SK-N-MC (cell line): ENCODE data around the gene KCNMA1.

Experiments
- DNase-seq: peaks from one replicate; pipeline ENCODE4 v3.0.0-alpha.2; 2011; ENCODE audit warnings: low read depth, low spot score
- H3K27ac ChIP-seq: fragments of 200-600 bp; sonication (generic); 2 replicates; pipeline ENCODE4 v1.5.1; 2016; ENCODE audit warnings: mixed run types
- H3K36me3 ChIP-seq: fragments of 200-600 bp; sonication (generic); 2 replicates; pipeline ENCODE4 v1.6.1; 2017; ENCODE audit warnings: antibody characterized with exemption, low read length, mixed read lengths; ENCODE audit not compliant: insufficient read depth
- H3K4me3 ChIP-seq: fragments of 200-600 bp; sonication (generic); 2 replicates; pipeline ENCODE4 v1.5.1; 2016
- H3K9ac ChIP-seq: fragments of 200-600 bp; sonication (generic); 2 replicates; pipeline ENCODE4 v1.8.0; 2017; ENCODE audit warnings: mixed run types, mixed read lengths; ENCODE audit not compliant: insufficient read length
- H3K9me3 ChIP-seq: fragments of 200-600 bp; sonication (generic); 2 replicates; pipeline ENCODE4 v1.6.1; 2017; ENCODE audit warnings: low read depth, mild to moderate bottlenecking, antibody characterized with exemption, low read length, moderate library complexity, mixed read lengths
- EZH2 ChIP-seq: fragments of 200-600 bp; sonication (generic); IDR thresholded peaks from one replicate; pipeline ENCODE4 v1.6.1; 2017; ENCODE audit warnings: antibody characterized with exemption
- FOXP2 ChIP-seq: optimal IDR thresholded peaks from 2 replicates; pipeline ENCODE3; 2011; ENCODE audit warnings: mild to moderate bottlenecking, moderate library complexity; ENCODE audit not compliant: insufficient read depth; ENCODE audit errors: extremely low read length, control extremely low read depth
- POLR2AphosphoS5 ChIP-seq: IDR thresholded peaks from 2 replicates; pipeline ENCODE4 v1.6.1; 2012; ENCODE audit warnings: mild to moderate bottlenecking, low read depth, low read length, borderline replicate concordance

KCNMA1 gene

GRCh38 chr10:77571490-77571889 lies 66.1 kb downstream of the KCNMA1 start:
- no peak overlapping the region for H3K4me3 ChIP-seq
- DNase-seq: no peak
- no peak overlapping the region for H3K27ac ChIP-seq
- TF ChIP-seq POLR2AphosphoS5: no peak
- no peak for TF ChIP-seq FOXP2
- no peak for TF ChIP-seq EZH2
- no peak overlapping the region for H3K9ac ChIP-seq
- no peaks in the 10 kb centered on the region for H3K36me3 ChIP-seq
- no peaks in the 10 kb centered on the region for H3K9me3 ChIP-seq

GRCh38 chr10:77566914-77567566 lies 70.6 kb downstream of the KCNMA1 start:
- Histone ChIP-seq H3K9me3 (no peaks in the 10 kb centered on the region), H3K4me3 (no peak overlapping the region), H3K27ac (no peak overlapping the region), H3K9ac (no peak overlapping the region), H3K36me3 (no peaks in the 10 kb centered on the region)
- TF ChIP-seq POLR2AphosphoS5 (no peak), FOXP2 (no peak), EZH2 (no peak)
- no peak for DNase-seq

GRCh38 chr10:77566236-77566635 lies 71.4 kb downstream of the KCNMA1 start:
- Histone ChIP-seq H3K27ac (no peak overlapping the region), H3K36me3 (no peaks in the 10 kb centered on the region), H3K9me3 (no peaks in the 10 kb centered on the region), H3K9ac (no peak overlapping the region), H3K4me3 (no peak overlapping the region)
- DNase-seq: no peak
- no peak for TF ChIP-seq EZH2
- no peak for TF ChIP-seq POLR2AphosphoS5
- no peak for TF ChIP-seq FOXP2

GRCh38 chr10:77565590-77566023 lies 72.0 kb downstream of the KCNMA1 start:
- DNase-seq: no peak
- H3K9ac ChIP-seq: no peak overlapping the region
- TF ChIP-seq EZH2: no peak
- TF ChIP-seq FOXP2: no peak
- TF ChIP-seq POLR2AphosphoS5: no peak
- H3K9me3 ChIP-seq: no peaks in the 10 kb centered on the region
- H3K36me3 ChIP-seq: no peaks in the 10 kb centered on the region
- no peak overlapping the region for H3K27ac ChIP-seq
- H3K4me3 ChIP-seq: no peak overlapping the region

GRCh38 chr10:77564731-77565589 lies 72.6 kb downstream of the KCNMA1 start:
- TF ChIP-seq FOXP2 (no peak), POLR2AphosphoS5 (no peak), EZH2 (no peak)
- Histone ChIP-seq H3K36me3 (no peaks in the 10 kb centered on the region), H3K9ac (no peak overlapping the region), H3K4me3 (no peak overlapping the region), H3K27ac (no peak overlapping the region), H3K9me3 (no peaks in the 10 kb centered on the region)
- no peak for DNase-seq

- no peak overlapping the region for H3K27ac ChIP-seq
- no peak for DNase-seq
- H3K9ac ChIP-seq: no peak overlapping the region
- H3K9me3 ChIP-seq: no peaks in the 10 kb centered on the region
- H3K36me3 ChIP-seq: no peaks in the 10 kb centered on the region
- no peak overlapping the region for H3K4me3 ChIP-seq
- TF ChIP-seq EZH2: no peak
- TF ChIP-seq FOXP2: no peak
Observed at GRCh38 chr10:77563638-77564270, 73.9 kb downstream of the KCNMA1 start.

GRCh38 chr10:77562742-77563141 lies 74.9 kb downstream of the KCNMA1 start:
- no peak overlapping the region for H3K27ac ChIP-seq
- DNase-seq: no peak
- no peak overlapping the region for H3K4me3 ChIP-seq
- H3K36me3 ChIP-seq: no peaks in the 10 kb centered on the region
- H3K9ac ChIP-seq: no peak overlapping the region
- no peaks in the 10 kb centered on the region for H3K9me3 ChIP-seq
- TF ChIP-seq POLR2AphosphoS5 (no peak), EZH2 (no peak), FOXP2 (no peak)

GRCh38 chr10:77561991-77562390 lies 75.6 kb downstream of the KCNMA1 start:
- H3K9me3 ChIP-seq: no peaks in the 10 kb centered on the region
- H3K36me3 ChIP-seq: no peaks in the 10 kb centered on the region
- H3K27ac ChIP-seq: no peak overlapping the region
- no peak for DNase-seq
- TF ChIP-seq POLR2AphosphoS5 (no peak), EZH2 (no peak), FOXP2 (no peak)
- no peak overlapping the region for H3K4me3 ChIP-seq
- H3K9ac ChIP-seq: no peak overlapping the region
